ENCODE measurements around the gene HBA2.
"Not testable (repeated sequence)": the region's sequence is repeated elsewhere in the genome, so short reads cannot be mapped to it uniquely, and the experiment has no call there.

HBA2 gene

DNA sequence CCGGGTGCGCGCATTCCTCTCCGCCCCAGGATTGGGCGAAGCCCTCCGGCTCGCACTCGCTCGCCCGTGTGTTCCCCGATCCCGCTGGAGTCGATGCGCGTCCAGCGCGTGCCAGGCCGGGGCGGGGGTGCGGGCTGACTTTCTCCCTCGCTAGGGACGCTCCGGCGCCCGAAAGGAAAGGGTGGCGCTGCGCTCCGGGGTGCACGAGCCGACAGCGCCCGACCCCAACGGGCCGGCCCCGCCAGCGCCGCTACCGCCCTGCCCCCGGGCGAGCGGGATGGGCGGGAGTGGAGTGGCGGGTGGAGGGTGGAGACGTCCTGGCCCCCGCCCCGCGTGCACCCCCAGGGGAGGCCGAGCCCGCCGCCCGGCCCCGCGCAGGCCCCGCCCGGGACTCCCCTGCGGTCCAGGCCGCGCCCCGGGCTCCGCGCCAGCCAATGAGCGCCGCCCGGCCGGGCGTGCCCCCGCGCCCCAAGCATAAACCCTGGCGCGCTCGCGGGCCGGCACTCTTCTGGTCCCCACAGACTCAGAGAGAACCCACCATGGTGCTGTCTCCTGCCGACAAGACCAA is at the start of gene HBA2:
Gene HBA2, plus strand, starts transcription at position 503 of the 568 bp plus-strand sequence. Its CDS starts 37 bp downstream, at position 540.
- not testable (repeated sequence) for DNase-seq

DNA sequence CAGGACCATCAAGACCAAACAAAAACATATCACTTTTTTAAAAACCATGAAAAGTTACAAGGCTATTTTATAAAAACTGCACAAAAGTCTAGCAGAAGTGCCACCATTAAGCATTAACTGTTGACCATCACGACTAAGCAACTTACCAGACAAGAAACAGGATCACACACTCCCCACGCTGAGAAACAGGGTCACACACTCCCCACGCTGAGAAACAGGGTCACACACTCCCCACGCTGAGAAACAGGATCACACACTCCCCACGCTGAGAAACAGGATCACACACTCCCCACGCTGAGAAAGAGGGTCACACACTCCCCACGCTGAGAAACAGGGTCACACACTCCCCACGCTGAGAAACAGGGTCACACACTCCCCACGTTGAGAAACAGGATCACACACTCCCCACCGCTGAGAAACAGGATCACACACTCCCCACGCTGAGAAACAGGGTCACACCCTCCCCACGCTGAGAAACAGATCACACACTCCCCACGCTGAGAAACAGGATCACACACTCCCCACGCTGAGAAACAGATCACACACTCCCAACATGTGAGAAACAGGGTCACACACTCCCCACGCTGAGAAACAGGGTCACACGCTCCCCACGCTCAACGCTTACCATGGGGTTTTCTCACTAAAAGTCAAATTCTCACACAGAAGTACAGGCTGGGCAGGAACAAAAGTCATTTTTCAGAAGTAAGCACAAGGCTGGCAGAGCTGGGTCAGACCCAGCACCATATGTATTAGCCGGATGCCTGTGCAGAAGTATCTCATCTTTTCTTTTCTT is 48.9 kb upstream of the HBA2 start:
- DNase-seq, result not testable (repeated sequence)

DNA sequence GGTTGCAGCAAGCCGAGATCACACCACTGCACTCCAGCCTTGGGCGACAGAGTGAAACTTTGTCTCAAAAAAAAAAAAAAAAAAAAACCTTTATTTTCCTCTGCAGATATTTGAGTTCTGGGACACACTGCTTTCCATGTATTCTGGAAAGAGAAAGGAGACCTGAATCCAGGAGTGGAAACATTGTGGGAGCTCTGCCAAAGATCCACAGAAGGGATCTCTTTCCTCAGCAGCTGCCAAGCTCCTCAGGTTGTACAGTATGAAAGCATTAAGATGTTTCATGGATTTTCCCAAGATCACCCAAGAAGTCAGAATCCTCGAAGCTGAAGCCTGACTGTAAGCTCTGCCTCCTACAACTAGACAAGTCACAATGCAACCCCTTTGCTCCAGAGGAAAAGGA is 47.7 kb upstream of the HBA2 start:
- no peak for DNase-seq

DNA sequence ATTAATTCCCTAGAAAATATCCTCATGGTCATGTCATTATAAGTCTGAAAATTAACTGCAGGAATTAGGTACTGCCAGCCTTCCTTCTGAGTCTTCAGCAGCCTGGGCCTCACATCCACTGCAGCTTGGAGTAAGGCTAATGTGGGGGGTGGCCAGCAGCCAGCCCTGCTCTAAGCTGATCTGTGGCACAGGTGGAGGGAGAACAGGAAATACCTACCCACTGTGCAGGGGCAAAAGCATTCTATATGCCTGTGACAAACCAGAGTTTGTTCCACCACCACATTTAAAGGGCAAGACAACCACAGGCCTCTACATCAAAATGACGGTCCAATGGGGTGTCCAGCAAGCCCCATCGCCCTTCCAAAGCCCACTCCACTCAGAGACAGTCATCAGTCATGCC is 43.6 kb upstream of the HBA2 start:
- no peak for DNase-seq

DNA sequence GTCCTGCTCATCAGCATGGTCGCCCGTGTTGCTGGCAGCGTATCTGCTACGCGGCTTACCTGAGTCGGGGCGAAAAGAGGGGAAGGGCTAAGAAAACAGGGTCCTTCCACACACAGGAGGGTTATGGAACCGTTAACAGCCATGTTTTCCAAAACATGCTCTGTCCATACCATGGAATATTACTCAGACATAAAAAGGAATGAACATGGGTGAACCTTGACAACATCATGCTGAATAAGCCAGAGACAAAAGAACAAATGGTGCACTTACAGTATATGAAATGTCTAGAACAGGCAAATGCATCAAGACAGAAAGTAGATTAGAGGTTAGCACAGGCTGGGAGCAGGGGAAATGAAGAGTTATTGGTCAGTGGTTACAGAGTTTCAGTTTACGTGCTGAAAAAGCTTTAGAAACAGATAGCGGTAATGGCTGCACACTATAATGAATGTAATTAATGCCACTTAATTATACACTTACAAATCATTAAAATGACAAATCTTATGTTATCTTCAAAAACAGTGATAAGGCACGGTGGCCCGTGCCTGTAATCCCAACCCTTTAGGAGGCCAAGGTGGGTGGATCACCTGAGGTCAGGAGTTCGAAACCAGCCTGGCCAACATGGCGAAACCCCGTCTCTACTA is 42.0 kb upstream of the HBA2 start:
- no peak for DNase-seq

DNA sequence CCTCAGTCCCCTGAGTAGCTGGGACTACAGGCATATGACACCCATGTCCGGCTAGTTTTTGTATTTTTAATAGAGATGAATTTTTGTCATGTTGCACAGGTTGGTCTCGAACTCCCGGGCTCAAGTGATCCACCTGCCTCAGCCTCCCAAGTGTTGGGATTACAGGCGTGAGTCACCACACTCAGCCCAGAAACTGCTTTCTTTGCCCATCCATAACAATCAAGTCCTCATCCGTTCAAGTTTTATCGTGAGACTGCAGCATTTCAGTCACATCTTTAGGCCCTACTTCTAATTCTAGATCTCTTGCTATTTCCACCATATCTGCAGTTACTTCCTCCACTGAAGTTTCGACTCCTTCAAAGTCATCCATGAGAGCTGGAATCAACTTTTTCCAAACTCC is 40.6 kb upstream of the HBA2 start:
- DNase-seq, result no peak

DNA sequence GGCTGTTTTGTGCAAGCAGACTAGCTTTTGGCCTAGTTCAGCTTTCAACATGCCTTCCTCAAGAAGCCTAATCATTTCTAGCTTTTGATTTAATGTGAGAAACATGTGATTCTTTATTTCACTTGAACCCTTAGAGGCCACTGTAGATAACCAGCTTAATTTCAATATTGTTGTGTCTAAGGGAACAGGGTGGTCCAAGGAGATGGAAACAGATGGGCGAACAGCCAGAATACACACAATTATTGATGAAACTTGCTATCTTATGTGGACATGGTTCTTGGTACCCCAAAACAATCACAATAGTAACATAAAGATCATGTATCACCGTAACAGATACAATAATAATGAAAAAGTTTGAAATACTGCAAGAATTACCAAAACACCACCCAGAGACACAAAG is 39.0 kb upstream of the HBA2 start:
- DNase-seq, result no peak

DNA sequence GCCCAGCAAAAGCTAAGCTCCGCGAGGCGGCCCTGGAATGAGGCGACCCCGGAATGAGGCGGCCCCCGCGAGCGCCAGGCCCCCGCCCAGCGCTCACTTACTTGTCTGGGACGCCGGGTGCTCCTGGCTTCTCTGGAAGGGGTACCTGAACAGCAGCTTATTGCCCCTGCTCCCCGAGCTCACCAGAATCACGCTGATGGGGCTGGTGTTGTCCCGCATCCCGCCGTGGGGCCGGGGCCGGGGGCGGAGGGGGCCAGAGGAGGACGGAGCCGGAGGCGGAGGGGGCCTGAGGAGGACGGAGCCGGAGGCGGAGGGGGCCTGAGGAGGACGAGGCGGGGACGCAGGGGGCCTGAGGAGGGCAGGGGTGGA is 34.6 kb upstream of the HBA2 start:
- DNase-seq, result peak in 2 of 3 donors; percentile 14 to 25

DNA sequence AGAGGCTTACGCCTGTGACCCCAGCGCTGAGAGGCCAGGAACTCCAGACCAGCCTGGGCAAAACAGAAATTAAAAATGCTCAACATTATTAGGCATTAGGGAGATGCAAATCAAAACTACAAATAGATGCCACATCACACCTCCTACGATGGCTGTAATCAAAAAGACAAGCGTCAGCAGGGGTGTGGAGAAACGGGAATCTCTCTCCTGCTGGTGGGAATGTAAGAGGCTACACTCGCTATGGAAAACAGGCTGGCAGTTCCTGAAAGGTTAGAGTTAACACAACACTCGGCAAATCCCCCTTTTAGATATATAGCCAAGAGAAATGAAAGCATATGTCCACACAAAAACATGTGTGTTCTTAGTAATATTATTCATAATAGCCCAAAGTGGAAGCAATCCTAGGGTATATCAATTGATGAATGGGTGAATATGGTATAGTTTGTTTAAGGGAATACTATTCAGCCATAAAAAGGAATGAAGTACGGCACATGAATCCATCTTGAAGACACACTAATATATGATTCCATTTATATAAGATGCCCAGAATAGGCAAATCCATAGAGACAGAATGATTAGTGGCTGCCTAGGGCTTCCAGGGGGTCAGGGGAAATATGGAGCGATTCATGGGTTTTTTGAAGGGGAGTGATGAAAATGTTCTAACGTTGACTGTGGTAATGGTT is 32.4 kb upstream of the HBA2 start:
- DNase-seq, result no peak

DNA sequence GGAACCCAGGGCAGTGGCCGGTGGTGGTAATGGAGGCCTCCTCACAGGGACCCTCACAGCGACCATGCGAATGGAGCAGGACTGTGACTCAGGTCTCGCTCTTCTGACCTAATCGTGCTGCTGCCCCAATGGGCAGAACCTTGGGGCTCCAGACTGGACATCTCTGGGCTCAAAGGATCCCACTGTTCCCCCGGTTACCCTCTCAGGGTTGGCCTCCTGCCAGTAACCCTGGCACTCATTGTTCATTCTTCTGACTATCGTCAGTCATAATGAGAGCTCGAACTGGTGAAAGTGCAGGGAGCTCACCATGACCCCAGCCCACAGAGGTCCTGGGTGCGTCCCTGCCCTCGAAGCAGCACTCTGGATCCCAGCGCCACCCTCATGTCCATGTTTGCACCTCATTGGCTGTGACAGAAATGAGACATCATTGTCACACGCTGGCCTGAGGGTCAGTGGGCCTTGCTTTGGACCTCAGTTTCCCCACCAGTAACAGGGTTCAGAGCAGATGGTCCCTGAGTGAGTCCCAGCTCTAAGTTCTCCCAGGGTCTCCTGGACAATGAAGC is 30.2 kb upstream of the HBA2 start:
- DNase-seq, result no peak

DNA sequence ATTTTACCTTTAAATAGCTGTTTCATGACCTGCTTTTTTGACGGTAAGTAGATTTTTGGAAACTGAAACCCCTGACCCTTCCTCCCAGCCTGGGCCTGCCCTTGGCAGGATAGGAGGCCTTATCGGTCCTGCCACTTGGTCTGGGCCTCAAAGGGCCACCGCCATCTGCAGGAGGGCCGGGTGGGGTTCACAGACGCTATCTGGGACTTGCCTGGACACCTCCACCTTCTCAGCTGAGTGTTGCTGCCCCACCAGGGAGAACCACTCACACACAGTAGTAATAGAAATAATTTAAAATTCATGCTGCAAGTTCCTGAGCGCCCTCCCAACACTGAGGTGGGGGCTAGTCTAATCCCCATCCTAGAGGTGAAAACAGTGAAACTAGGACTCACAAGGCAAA is 29.6 kb upstream of the HBA2 start:
- no peak for DNase-seq

DNA sequence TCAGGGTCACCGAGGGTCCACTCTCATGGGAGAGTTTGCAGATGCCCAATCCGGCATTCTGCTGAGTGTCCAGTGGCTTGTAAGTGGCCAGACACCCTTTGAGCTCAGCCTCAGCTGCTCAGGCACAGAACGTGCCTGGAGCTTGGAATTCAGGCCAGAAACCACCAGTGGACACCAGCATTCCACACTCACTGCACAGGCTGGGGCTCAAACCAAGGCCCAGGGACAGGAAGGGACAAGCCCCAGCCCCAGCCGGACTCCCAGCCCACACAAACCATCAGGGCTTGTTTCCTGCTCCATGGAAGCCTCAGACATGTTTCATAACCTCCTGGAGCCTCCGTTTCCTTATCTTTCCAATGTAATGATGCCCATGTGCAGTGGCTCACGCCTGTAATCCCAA is 29.2 kb upstream of the HBA2 start:
- no peak for DNase-seq

DNA sequence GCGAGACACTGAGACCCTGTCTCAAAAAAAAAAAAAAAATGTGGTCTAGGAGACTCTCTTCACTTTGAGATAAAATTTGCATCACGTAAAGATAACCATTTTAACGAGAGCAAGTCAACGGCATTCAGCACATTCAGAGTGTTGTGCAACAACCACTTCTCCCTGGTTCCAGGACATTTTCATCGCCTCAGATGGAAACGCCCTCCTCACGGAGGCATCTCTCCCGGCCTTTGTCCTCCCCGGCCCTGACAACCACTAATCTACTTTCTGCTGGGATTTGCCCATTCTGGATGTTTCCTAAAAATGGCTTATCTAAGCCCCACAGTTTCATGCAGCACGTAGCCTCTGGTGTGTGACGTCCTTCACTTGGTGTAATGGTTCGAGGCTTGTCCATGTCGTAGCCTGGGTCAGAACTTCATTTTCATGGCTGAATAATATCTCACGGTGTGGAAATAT is 27.9 kb upstream of the HBA2 start:
- no peak for DNase-seq

DNA sequence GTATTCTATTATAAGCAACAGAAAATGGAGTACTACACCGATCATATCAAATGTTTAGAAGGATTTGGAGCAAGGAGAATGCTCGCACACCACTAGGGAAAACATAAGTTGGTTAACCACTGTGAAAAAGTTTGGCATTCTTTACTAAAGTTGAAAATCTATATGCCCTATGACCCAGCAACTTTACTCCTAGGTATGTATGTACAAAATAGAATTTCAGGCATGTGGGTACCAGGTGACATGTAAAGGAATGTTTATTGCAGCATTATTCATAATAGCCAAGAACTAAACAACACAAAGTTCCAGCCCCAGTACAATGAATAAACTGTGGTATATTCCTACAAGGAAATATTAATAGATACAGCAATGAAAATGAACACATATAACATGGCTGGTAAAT is 26.0 kb upstream of the HBA2 start:
- no peak for DNase-seq

DNA sequence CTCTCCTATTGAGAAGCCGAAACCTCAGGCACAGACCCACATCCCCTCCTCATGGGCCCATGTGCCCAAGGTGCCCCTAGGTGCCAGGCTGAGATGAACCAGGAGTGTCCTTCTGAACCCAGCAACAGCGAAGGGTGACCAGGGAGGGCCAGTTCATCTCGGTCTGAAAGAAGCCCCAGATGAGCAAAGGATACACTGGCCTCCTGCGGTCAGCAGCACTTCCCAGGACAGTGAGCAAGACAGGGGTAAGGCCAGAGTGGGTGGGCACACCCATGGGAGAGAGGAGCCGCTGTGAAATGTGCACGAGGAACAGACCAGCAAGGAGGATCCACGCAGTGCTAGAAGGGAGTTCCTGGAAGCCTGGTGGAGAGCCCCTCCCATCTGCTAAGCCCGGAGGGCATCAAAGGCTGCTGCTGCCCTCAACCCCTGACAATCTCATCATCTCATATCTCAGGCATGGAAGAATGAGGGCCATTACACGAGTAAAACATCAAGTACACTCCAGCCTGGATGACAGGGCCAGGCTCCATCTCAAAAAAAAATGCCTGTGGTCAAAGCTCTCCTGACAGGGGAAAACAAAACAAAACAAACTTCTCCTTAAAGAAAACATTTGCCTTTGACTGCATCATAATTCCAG is 23.5 kb upstream of the HBA2 start:
- no peak for DNase-seq

DNA sequence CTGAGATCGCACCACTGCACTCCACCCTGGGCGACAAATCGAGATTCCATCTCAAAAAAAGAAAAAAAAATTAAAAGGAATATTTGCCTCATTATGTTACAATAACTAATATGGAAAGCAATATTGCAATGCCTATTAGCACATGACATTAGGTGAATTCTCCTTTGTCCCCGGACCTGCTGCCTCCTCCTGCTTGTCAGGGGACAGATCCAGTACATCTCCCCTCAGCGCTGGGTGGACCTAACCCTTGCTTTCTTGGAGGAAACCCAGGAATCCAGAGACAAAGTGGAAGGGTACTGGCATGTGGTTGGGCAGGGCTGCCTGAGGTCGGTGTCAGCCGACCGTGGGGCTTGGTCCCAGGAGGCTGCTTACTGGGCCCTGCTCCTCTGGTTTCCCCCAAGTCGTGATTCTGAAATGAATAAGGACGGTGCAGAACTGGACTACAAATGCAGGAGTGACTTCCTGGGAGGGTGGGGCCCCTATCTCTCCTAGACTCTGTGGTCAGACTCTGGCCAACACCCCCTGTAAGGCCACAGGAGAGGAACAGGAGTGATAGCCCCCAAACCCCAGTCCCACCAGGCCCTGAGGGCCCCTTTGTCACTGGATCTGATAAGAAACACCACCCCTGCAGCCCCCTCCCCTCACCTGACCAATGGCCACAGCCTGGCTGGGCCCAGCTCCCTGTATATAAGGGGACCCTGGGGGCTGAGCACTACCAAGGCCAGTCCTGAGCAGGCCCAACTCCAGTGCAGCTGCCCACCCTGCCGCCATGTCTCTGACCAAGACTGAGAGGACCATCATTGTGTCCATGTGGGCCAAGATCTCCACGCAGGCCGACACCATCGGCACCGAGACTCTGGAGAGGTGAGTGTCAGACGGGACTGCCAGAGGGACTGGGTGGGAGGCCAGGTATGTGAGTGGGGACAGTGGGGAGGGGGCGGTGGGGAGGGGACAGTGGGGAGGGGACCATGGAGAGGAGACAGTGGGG is 20.2 kb upstream of the HBA2 start, which contains the start of gene HBZ:
Gene HBZ, plus strand, starts transcription at position 504 of the 988 bp plus-strand sequence. Its CDS starts 266 bp downstream, at position 770.
- no peak for DNase-seq

DNA sequence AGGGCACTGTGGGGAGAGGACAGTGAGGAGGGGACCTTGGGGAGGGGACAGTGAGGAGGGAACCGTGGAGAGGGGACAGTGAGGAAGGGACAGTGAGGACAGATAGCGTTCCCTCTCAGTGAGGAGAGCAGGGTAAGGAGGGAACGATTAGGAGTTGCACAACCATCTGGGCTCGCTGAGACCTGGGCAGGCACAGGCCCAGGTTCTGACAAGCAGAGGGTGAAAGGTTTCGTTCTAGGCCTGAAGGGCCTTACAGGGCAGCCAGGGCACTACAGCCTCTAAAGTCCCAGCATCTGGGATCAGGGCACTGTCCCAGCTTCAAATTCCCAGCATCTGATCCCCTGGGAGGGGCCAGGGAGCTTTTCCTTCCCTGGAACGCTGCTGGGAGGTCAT is 19.6 kb upstream of the HBA2 start:
- DNase-seq, result not testable (repeated sequence)

DNA sequence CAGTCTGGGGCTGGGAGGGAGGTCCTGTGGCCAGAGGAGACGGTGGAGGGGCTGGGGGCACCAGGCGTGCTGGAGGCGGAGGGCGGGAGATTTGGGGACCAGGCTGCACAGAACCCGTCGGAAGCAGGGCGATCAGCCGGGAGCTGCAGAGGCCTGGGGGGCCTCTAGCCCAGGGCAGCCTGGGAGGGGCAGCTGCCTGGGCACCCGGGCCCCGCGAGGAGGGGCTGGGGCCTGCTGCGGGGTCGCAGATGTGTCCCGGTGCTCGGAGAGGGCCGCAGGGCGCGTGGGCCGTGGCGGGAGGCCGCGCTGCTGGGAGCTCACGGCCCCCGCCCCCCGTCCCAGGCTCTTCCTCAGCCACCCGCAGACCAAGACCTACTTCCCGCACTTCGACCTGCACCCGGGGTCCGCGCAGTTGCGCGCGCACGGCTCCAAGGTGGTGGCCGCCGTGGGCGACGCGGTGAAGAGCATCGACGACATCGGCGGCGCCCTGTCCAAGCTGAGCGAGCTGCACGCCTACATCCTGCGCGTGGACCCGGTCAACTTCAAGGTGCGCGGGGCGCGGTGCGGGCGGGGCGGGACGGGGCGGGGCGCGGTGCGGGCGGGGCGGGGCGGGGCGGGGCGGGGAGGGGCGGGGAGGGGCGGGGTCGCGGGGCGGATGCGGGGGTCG is 19.0 kb upstream of the HBA2 start:
- not testable (repeated sequence) for DNase-seq

DNA sequence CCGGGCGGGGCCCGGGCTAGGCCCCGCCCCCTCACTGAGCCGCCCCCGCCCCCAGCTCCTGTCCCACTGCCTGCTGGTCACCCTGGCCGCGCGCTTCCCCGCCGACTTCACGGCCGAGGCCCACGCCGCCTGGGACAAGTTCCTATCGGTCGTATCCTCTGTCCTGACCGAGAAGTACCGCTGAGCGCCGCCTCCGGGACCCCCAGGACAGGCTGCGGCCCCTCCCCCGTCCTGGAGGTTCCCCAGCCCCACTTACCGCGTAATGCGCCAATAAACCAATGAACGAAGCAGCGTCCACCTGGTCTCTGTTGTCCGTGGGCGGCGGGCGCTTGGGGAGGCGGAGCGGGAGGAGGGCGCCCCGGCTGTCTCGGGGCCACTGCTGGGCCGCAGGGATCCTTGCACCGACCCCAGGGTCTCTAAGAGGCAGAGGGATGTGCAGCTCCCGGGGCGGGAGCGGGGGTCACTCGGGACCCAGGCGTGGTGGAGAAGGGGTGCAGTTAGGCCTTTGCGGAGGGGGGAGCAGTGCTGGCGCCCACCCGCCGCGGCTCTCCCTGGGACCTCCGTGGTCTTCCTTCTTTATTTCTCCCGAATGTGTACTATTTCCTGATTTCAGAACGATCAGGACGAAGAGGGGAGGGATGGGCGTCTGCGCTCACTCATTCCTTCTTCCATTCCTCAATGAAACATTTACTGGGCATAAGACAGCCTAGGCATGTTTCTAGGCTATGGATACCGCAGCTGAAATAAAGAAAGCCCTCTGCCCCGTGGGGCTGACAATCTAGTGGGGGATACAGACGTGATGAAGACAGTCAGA is 18.3 kb upstream of the HBA2 start:
- DNase-seq, result peak in 1 of 3 donors; percentile 52

DNA sequence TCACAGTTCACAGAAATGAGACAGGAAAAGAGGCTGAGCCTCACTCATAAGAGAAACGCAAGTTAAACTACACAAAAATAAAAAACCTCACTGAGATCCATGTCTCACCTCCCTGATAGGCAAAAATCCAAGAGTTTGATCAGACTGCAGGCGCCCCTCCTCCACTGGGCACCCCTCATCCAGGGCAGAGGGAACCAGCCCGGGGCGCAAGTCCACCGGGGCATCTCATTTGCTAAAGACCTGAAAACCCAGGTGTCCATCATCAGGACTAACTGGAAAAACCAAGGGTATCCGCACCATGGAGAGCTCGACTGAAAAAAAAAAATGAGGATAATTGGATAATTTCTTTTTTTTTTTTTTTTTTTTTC is 17.7 kb upstream of the HBA2 start:
- DNase-seq, result no peak
